Tibial nerve (tissue), 3 donors: ENCODE data around the gene LGALS4.

Experiments used
- EP300 ChIP-seq, 2 donors: sonication (generic); formaldehyde crosslinking; IDR thresholded peaks; one replicate each; pipeline ENCODE4 v1.6.1; 2017; ENCODE audit warnings: antibody characterized with exemption in 2 of 2, mild to moderate bottlenecking in 1 of 2
- POLR2A ChIP-seq, 2 donors: fragments of 450-650 bp; IDR thresholded peaks; one replicate each; pipeline ENCODE4 v1.6.1; 2017; ENCODE audit warnings: antibody characterized with exemption in 2 of 2, mild to moderate bottlenecking in 2 of 2, moderate library complexity in 2 of 2

- no peak for TF ChIP-seq POLR2A (IDR thresholded peaks at IDR 0.05)
- no peak for TF ChIP-seq EP300 (IDR thresholded peaks at IDR 0.05)
Observed at GRCh38 chr19:38817081-38817480, 4.3 kb upstream of the LGALS4 start.
